GM21786 (cell line): ENCODE results near the gene FERMT2.

Experiments used
- ATAC-seq: cut with Tn5 transposase; IDR thresholded peaks from one replicate; pipeline ENCODE4 v1.9.1; 2021; ENCODE audit not compliant: unreplicated experiment

FERMT2 gene

DNA sequence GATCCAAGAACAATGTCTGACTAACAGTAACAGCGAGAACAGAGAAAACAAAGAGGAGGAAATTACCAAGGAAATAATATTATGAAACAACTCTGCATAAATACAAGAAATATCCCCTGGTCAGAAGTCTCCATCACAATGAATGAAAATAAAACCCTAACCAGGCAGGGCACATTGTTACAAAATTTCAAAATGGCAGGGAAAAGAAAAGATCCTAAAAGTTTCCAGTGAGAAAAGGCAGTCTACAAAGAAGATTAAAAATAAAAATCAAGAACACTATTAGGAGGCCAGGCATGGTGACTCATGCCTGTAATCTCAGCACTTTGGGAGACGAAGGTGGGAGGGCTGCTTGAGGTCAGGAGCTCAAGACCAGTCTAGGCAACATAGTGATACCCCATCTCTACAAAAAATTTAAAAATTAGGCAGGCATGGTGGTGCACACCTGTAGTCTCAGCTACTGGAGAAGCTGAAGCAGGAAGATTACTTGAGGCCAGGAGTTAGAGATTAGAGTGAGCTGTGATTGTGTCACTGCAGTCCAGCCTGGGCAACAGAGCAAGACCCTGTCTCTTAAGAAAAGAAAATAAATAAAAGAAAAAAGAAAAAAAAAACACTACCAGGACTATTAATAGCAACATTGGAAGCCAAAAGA, 47.8 kb downstream of the FERMT2 start:
- ATAC-seq = no peak

DNA sequence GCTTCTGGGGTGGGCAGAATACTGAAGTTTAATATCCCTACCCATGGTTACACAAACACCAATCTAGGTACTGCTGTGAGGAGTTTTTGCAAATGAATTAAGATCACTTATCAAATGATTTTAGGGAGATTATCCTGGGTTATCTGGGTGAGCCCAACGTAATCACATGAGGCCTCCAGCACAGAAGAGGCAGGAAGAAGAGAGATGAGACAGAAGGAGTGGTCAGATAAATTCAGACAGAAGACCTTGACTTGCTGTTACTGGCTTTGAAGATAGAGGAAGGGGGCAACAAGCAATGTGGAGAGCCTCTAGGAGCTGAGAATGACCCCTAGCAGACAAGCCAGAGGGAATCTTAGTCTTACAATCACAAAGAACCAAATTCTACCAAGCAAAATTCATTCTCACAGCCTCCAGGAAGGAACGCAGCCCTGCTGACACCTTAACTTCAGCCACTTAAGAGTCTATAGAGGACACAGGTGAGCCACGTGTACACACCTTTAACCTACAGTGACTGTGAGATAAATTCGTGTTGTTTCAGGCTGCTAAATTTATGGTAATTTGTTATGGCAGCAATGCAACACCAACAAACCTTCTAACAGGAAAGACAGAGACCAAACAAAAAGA, 49.4 kb downstream of the FERMT2 start:
- ATAC-seq = no peak

GRCh38 chr14:52900731-52901130, 50.1 kb downstream of the FERMT2 start:
- no peak for ATAC-seq

- no peak for ATAC-seq
Observed at GRCh38 chr14:52898496-52898895, 52.4 kb downstream of the FERMT2 start.

- no peak for ATAC-seq
Observed at GRCh38 chr14:52895000-52895399, 55.9 kb downstream of the FERMT2 start.

GRCh38 chr14:52891800-52892199, 59.0 kb downstream of the FERMT2 start:
- no peak for ATAC-seq

GRCh38 chr14:52888839-52889838, 61.7 kb downstream of the FERMT2 start:
- no peak for ATAC-seq

DNA sequence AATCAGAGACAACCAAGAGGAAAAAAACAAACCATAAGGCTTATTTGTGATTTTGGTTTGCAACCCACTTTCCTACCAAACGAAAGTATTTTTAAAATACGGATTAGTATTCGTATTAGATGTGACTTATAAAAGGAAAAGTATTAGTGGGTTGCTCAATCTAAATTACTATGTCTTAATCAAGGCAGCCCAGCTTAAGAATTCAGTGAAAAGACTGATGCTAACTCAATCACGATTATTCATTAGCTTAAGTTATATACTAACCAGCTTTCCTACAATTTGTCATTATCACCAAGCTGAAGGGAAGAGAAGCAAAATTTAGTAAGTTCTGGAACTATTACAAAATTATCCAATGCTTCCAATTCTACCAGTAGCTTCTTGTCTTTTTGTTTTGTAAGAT, 62.7 kb downstream of the FERMT2 start:
- ATAC-seq = no peak

- no peak for ATAC-seq
Observed at GRCh38 chr14:52885230-52885629, 65.6 kb downstream of the FERMT2 start.

GRCh38 chr14:52883658-52884057, 67.2 kb downstream of the FERMT2 start:
- no peak for ATAC-seq

DNA sequence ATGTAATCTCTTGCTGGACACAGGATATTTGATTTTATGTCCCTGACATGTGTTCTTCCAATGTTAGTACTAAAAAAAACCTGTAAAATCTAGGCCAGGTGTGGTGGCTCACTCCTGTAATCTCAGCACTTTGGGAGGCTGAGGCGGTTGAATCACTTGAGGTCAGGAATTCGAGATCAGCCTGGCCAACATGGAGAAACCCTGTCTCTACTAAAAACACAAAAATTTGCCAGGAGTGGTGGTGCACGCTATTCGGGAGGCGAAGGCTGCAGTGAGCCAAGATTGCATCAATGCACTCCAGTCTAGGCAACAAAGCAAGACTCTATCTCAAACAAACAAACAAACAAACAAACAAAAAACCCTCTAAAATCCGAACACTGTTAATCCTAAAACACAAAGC, 68.0 kb downstream of the FERMT2 start:
- ATAC-seq = no peak

- no peak for ATAC-seq
Observed at GRCh38 chr14:52879958-52880357, 70.9 kb downstream of the FERMT2 start.

- no peak for ATAC-seq
Observed at GRCh38 chr14:52878946-52879345, 71.9 kb downstream of the FERMT2 start.

DNA sequence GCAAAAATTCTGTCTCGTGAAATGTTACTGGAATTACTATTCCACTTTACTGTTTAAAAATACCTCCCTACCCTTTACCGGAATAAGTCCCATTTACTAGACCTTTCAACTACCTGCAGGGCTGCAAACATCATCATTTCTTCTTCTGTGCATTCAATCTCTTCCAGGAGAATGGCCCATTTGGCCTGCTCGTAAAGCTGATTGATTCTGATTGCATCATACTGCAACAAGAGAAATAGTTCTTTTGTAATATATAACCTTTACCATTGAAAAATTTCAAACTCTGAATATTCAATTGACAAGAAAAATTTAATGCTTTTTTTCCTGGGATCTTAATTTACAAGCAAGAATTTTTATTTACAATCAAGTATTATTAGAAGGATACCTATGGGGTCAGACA, 72.4 kb downstream of the FERMT2 start:
- no peak for ATAC-seq

GRCh38 chr14:52877628-52878027, 73.2 kb downstream of the FERMT2 start:
- ATAC-seq = no peak

DNA sequence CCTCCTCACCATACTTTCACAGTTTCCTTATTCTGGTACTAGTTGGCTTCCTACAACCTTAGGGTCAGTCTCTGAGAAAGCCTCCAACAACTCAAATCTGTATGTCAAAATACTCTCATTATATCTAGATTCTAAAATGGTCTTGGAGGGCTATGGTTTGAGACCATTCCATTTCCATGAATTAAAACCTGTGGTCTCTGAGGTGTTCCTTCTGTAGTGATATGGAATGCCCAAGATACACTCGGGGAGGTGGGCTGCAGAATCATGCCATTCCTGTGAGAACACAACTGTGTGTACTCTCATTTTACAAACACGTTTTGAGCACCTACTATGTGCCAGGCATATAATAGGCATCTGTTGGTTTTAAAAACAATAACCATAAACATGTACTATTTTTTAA, 74.0 kb downstream of the FERMT2 start:
- ATAC-seq = no peak

DNA sequence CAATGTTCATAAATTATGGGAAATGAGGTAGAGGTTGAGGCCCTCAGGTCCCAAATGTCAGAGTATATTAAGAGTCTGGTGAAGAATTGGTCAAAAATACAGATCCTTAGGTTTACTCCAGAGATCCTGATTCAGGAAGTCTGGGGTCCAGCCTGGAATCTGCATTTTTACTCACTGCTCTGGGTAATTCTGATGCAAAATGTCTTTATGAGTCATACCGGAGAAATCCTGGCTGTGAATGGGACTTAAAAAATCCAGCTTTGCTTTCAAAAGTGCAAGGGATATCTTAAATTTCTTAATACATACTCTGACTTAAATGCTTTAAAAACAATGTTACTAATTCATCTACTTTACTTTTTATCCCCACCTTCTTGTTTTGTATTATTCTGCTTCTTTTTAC, 74.5 kb downstream of the FERMT2 start:
- ATAC-seq = no peak

GRCh38 chr14:52875707-52876106, 75.1 kb downstream of the FERMT2 start:
- ATAC-seq = no peak

- ATAC-seq = no peak
Observed at GRCh38 chr14:52874389-52874788, 76.5 kb downstream of the FERMT2 start.

DNA sequence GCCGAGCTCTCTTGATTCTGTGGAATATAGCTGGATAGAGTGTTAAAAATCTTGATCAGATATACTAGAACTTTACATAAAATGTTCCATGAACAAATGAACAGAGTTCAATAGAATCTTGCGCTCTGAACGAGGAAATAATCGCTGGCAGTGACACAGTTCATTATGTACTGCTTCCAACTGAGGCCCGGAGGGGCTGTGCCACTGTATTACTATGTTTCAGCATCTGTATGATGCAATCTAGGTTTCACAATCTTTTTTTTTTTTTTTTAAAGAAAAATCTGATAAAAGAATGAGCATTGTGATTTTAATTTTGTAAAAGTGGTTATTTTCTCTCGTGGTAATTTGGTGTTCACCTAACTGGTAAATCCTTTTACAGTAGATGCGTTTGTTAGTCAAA, 77.2 kb downstream of the FERMT2 start:
- ATAC-seq = no peak

DNA sequence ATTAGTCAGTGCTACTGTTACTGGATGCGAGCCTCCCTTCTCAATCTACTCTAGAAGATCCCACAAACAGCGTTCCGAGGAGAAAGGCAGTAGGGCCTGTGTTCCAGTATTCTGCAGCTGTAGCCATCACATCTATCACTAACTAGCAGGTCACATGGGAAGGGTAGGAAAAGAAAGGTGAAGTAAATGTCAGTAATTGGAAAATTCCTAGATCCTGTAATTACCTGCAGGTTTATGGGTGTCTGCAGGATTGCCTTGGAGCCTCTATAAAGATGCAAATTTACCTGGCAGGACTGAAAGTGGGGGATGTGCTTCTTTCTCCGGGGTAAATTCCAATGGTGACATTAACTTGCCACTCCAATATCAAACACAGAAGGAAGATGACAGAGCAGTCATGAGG, 77.8 kb downstream of the FERMT2 start:
- no peak for ATAC-seq

DNA sequence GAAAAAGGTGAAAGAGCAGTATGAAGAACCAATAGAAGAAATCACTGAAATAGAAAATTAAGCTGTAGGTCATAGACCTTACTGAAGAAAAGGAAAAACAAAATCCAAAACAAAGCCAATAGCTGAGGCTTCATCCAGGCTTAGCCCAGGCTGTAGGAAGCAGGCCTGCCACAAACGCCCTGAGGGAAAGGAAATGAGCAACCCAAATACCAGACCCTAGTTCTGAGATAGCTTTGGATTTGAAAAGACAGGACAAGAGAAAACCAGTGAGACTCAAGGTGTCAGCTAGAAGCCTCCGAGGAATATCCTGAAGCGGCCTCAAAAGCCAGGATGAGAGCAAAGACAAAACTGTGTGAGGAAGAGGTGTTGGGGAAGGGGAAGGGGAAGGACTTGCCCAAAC, 79.2 kb downstream of the FERMT2 start:
- ATAC-seq = no peak
